DLD1 (cell line): ENCODE data around the gene VWA8.
"Not testable (repeated sequence)": the region's sequence is repeated elsewhere in the genome, so short reads cannot be mapped to it uniquely, and the experiment has no call there.

Experiments used
- in situ Hi-C: cut with HindIII; loops from 2 replicates; pipeline ENCODE4 v1.10.0; 2017; ENCODE audit warnings: low sequenced_read_pairs

VWA8 gene

DNA sequence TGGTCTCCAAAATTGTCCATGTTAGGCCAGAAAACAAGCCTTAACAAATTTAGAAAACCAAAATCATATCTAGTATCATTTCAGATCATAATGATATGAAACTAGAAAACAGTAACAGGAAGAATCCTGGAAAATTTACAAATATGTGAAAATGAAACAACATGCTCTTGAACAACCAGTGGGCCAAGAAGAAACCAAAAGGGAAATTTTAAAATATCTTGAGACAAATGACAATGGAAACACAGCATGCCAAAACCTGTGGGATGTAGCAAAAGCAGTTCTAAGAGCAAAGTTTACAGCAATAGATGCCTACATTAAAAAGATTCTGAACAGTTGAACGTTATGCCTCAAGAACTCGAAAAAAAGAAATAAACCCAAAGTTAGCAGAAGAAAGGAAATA is 32.6 kb downstream of the VWA8 start:
- in situ Hi-C loops, result no loop called here

DNA sequence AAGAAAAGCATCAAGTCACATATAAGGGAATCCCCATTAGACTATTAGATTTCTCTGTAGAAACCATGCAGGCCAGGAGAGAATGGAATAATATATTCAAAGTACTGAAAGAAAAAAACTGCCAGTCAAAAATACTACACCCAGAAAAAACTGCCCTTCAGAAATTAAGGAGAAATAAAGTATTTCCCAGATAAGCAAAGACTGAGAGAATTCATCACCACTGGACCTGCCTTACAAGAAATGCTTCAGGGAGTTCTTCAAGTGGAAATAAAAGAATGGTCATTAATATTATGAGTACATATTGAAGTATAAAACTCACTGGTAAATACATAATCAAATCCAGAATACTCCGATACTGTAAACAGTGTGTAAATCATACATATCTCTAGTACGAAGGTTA is 35.9 kb downstream of the VWA8 start:
- in situ Hi-C loops, result no loop called here

DNA sequence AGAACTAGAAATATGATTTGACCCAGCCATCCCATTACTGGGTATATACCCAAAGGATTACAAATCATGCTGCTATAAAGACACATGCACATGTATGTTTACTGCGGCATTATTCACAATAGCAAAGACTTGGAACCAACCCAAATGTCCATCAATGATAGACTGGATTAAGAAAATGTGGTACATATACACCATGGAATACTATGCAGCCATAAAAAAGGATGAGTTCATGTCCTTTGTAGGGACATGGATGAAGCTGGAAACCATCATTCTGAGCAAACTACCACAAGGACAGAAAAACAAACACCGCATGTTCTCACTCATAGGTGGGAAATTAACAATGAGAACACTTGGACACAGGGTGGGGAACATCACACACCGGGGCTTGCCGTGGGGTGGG is 38.0 kb downstream of the VWA8 start:
- in situ Hi-C loops, result not testable (repeated sequence)

DNA sequence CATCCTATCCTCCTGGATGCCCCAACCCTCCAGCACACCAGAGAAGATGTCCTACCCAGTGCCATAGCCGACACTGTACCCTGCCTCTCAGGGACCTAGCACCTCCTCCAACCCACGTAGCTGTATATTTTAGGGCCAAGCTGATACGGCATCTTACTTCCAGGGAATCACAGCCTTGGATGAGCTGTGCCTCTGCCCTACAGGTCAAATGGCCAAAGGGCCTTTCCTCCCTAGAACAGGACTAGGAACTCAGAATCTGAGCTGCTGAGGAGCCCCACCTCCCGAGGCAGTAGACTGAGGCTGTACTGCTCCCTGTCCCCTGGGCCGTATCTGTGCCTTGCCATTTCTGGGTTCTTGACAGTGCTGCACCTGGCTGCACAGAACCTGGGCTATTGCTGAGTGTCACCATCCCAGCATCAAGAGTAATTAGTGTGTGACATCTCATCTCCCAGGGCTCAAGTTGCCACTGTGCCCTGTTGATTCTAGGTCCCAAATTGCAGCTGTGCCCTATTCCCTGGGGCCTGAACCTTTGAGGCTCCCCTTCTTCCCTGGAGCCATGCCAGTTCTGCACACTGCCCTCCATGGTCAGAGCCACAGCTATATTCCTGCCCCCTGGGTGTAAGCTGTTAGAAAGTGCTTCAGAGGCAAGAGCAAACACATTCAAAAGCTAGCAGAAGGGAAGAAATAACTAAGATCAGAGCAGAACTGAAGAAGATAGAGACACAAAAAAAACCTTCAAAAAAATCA is 41.0 kb downstream of the VWA8 start:
- in situ Hi-C loops, result no loop called here

DNA sequence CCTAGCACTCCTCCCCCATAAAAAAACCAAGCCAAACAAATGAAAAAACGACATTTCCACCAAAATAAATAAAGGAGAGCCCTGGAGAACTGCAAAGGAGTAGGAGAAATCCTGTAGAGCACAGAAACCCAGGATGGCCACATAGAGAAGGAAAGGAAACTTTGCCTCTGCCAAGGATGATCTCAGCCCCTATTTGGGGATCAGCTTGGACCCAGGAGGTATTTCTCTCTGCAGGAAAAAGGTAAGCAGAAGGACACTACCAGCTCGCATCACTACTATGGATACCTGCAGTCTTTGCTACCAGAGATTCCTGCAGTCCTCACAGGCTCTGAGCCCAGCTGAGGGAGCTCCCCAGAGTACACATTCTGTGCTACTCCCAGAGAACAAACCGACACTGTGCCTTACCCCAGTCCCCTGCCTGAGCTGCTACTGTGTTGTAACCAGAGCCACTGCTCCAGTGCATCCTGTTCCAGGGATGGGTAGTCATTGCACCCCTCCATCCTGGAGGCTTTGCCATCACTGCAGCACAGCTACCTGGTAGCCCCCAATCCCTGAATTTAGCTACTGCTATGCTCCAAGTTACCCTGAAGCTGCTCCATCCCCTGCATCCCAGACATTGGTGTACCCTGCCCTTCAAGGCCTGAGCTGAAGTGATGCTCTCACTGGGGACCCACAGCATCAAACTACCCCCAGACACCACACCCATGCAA is 41.7 kb downstream of the VWA8 start:
- in situ Hi-C loops, result no loop called here

DNA sequence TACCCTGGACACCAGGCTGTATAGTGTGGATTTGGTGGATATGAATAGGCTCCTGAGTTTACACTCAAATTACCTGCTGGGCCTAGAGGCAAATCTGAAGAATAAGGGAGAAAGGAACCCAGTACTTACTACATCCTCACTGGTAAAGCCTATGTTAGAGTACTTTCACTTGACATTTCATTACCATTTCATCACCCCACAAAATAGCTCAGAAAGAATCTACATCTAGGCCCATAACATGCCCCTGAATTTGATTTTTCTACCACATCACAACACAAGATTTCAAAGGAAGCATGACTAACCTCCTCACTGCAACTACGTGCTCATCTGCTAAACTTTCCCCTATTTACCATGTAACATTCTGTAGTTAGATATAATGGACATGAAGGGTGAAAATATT is 43.3 kb downstream of the VWA8 start:
- in situ Hi-C loops, result no loop called here

DNA sequence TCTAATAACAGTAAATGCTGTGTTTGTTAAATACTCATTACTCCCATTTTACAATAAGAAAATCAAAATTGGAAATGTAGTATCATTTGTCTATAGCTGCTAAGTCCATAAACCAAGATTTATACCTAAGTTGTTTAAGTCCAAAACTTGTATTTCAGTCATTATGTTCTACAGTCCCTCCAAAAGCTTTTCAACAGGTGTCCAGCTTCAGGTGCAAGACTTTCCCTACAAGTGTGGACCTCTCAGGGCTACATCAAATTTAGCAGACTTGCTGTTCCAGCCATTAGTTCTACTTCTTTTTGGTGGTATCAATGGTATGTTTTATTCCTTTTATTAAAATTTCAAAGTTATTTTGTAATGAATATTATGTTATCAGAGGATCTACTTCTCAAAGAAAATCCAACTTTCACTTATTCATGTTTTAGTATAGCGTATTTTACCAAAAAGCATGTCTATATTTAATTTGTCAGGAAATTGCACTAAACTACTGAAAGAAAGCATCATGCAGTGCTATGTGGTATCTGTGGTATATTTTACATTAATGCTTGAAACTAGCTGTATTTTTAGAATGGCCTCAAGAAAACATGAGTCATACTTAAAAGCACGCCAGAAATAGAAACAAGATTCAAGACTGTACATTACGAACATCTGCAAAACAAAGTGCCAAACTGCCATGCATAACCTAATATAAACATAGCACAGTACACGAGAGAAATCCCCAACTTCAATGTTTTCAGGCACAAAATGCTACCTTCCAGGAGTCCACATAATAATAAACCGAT is 44.5 kb downstream of the VWA8 start:
- in situ Hi-C loops, result no loop called here

DNA sequence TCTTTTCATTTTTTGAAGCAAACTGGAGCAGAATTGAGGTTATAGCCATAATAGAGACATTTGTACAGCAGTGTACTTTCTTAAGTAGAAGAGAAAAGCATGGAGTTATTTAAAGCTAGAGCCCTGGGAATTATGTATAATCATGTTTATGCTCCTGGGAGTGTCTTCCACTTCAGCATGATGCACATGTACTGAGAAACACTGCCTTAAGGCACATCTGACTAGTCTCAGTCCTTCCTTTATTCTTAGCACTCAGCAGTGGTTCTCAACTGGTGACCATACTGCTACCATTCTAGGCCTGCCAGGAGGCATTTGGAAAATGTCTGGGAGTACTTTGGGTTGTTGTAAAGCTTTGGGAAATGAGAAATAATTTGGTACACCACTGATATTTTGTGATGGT is 45.8 kb downstream of the VWA8 start:
- in situ Hi-C loops, result no loop called here

DNA sequence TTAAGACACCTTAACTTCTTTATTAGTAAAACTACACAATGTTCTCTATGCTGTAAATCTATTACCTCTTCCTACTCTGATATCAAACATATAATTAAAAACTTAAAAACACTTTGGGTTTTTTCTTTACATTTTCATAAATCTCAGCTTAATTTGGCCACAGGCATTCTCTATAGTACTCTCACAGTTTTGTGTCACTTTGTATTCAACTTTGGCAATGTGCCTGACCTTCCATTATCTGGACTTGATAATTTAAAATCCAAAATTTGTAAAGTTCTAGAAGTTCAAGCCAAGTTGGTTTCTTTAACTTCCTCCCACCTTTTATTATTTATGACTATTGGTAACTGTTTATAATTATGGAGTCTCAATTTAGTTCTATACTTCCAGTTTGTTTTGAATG is 46.4 kb downstream of the VWA8 start:
- in situ Hi-C loops, result no loop called here

DNA sequence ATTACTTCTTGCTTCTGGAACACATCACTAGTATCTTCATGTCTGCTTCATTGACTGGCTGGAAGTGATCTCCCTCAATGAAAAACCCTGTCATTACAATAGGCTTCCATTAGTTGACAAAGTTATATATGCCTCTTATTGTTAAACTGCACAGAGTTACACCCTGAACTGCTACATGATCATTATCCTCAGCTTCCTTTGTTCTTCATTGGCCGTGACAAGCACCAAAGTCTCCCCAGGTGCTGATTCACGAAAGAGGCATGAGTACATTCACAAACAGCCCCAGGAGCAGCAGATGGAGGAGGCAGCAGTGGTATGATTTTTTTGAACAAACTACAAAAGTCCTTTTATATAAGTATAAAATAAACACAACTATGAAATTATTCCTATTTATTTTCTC is 51.4 kb downstream of the VWA8 start:
- in situ Hi-C loops, result no loop called here

DNA sequence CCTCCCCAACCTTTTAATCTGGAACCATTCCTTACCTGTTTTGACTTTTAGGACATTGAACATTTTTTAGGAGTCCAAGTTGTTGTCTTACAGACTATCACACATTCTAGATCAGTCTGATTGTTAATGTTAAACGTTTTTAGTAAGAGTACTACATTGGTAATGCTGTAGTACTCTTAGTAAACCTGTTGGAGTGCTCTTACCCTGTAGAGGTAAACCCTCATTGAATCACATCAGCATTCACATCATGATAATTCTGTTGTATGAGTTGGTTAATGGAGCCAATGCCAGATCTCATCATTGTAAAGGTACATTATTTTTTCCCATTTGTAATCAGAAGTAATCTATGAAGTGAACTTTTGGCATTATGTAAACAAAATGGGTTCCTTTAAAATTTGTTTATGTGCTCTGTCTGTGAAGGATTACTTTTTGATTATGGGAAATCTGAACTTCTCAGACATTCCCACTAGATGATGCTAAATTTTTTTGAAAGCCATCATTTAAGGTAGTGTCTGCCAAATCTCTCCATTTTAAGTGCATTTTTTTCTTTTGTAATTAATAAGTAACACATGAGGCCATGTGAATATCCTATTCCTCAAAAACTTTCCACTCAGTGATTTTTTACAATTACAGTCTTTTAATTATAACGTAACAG is 55.2 kb downstream of the VWA8 start:
- in situ Hi-C loops, result no loop called here

DNA sequence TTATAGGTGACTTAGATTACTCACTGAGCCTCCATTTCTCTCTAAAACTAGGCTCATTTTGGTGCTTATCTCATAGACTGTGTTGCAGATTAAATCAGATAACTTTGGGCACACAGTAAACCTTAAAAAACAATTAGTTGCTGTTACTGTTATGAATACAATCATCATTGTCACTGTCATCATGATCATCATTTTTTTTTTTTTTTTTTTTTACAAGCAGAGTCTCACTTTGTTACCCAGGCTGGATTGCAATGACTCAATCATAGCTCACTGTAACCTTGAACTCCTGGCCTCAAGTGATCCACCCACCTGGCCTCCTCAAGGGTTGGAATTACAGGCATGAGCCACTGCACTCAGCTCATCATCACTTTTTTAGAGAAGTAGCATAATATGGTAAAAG is 60.0 kb downstream of the VWA8 start:
- in situ Hi-C loops, result no loop called here

DNA sequence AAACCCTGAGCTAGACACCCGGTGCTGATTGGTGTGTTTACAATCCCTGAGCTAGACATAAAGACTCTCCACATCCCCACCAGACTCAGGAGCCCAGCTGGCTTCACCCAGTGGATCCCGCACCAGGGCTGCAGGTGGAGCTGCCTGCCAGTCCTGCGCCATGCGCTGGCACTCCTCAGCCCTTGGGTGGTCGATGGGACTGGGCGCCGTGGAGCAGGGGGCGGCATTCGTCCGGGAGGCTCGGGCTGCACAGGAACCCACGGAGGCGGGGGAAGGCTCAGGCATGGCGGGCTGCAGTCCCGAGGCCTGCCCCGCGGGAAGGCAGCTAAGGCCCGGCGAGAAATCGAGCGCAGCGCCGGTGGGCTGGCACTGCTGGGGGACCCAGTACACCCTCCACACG is 62.5 kb downstream of the VWA8 start:
- in situ Hi-C loops, result loop anchor here (10.0 to 25.0 kb wide), 2 partner anchors 236 to 324 kb away; no protein-coding TSS in a partner anchor

DNA sequence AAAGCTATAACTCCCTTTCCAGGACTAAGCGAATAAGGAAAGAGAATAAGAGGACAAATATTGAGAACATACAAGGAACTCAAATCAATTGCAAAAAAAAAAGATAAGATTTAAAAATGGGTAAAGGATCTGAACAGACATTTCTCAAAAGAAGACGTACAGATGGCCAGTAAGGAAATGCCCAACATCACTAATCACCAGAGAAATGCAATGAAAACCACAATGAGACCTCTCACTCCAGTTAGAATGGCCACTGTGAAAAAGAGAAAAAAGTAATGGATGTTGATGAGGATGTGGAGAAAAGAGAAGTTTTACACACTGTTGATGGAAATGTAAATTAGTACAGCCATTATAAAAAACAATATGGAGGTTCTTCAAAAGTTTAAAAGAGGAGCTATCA is 63.8 kb downstream of the VWA8 start:
- in situ Hi-C loops, result loop anchor here (10.0 to 25.0 kb wide), 2 partner anchors 235 to 322 kb away; no protein-coding TSS in a partner anchor

DNA sequence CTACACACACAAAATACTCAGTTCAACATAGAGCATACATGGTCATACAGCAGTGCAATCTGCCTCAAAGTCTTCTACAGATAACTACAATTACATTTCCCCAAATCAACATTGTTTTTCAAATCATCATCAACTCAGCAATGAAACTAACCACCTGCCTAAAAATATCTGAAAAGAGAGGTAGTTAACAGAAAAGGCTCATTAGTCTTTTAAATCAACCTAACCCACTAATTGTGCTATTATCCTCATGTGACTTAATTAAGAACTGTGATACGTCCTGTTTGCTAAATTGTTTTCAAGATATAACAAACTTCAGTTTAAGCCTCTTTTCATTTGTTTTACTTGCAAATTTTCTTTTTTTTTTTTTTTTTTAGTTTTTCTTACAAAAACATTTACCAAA is 65.4 kb downstream of the VWA8 start:
- in situ Hi-C loops, result loop anchor here (10.0 to 25.0 kb wide), 2 partner anchors 233 to 321 kb away; no protein-coding TSS in a partner anchor

DNA sequence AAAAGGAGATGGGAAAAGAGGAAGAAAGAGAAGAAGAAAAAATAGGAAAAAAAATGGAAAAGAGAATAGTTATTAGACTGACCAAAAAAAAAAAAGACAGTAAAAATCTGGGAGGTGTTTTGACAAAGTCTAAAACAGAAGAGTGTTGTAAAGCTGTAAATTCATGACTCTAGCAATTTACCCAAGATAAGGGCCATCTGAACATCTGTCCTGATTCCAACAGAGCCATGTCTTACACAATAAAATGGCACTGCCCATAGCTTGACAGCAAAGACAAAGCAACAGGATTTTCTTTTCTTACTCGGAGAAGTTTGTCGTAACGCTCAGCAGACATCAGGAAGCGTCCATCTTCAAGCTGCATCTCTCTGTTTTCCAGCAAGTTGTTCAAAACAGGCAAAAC is 69.8 kb downstream of the VWA8 start:
- in situ Hi-C loops, result loop anchor here (10.0 to 25.0 kb wide), 2 partner anchors 229 to 316 kb away; no protein-coding TSS in a partner anchor

DNA sequence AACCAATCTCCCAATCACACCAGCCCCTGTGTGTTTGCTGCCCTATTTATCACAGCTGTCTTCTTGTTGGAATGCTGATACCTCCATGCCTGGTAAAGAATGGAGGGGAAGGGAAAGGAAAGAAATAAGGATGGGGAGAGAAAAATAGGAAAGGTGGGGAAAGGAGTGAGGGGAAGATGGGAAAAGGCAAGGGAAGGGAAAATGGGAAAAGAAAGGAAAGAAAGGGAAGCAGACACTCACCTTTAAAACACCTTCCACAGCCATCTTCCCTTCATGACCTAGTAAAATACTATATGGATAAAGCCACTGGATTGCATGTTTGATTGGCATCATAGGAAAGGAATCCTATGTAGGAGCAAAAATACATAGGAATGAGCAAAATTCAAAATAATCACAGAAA is 77.8 kb downstream of the VWA8 start:
- in situ Hi-C loops, result loop anchor here (25.0 kb wide), 1 partner anchor 221 kb away; no protein-coding TSS in a partner anchor

DNA sequence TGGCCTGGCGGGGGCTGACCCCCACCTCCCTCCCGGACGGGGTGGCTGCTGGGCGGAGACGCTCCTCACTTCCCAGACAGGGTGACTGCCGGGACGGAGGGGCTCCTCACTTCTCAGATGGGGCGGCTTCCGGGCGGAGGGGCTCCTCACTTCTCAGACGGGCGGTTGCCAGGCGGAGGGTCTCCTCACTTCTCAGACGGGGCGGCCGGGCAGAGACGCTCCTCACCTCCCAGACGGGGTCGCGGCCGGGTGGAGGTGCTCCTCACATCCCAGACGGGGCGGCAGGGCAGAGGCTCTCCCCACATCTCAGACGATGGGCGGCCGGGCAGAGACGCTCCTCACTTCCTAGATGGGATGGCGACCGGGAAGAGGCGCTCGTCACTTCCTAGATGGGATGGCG is 79.0 kb downstream of the VWA8 start:
- in situ Hi-C loops, result loop anchor here (25.0 kb wide), 1 partner anchor 220 kb away; no protein-coding TSS in a partner anchor

DNA sequence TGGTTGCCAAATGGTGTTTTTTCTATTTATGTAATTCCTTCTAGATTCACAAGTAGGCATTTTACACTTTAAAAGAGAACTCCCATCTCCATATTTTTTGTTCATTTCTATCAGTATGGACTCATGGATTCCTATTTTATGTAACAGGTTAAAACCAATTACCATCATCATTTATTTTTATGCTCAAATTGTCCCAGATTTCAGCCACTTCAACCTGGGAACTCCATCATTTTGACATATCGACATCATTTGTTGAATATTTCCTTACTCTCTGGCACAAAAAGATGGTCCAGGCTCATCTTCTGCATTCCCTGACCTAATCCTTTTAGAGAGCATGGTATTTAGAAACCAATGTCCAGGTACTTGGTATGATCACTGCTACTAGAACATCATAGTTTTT is 79.9 kb downstream of the VWA8 start:
- in situ Hi-C loops, result loop anchor here (25.0 kb wide), 1 partner anchor 219 kb away; no protein-coding TSS in a partner anchor

DNA sequence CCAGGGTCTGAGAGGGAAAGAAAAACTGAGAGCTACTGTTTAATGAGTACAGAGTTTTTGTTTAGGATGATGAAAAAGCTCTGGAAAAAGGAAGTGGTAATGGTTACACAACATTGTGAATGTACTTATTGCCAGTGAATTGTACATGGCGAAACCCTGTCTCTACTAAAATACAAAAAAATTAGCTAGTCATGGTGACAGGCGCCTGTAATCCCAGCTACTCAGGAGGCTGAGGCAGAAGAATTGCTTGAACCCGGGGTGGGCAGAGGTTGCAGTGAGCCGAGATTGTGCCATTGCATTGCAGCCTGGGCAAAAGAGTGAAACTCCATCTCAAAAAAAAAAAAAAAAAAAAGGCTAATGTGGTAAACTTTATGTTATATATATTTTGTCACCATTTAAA is 96.3 kb downstream of the VWA8 start:
- in situ Hi-C loops, result no loop called here

DNA sequence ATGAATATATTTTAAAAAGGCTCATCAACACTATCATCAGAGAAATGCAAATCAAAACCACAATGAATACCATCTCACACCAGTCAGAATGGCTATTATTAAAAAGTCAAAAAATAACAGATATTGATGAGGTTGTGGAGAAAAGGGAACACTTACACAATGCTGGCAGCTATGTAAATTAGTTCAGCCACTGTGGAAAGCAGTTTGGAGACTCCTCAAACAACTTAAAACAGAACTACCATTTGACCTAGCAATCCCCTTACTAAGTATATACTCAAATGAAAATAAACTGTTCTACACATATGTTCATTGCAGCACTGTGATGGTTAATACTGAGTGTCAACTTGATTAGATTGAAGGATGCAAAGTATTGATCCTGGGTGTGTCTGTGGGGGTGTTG is 98.2 kb downstream of the VWA8 start:
- in situ Hi-C loops, result not testable (repeated sequence)
